Body of pancreas (tissue), 4 donors: ENCODE measurements around the gene FXYD2.

Experiments used
- POLR2A ChIP-seq, 3 donors: fragments of 450-650 bp; IDR thresholded peaks; one replicate each; pipeline ENCODE4 v1.6.1; 2016; ENCODE audit warnings: antibody characterized with exemption in 3 of 3, mild to moderate bottlenecking in 2 of 3
- TF ChIP-seq, protein P1 (sequence below), 7 experiments: fragments of 450-650 bp in 4 of 7; fragments of 200-600 bp in 3 of 7; sonication (generic) in 3 of 7; IDR thresholded peaks; one replicate each; pipeline ENCODE4 v1.5.1; 2016 to 2019; ENCODE audit warnings: antibody characterized with exemption in 7 of 7

DNA sequence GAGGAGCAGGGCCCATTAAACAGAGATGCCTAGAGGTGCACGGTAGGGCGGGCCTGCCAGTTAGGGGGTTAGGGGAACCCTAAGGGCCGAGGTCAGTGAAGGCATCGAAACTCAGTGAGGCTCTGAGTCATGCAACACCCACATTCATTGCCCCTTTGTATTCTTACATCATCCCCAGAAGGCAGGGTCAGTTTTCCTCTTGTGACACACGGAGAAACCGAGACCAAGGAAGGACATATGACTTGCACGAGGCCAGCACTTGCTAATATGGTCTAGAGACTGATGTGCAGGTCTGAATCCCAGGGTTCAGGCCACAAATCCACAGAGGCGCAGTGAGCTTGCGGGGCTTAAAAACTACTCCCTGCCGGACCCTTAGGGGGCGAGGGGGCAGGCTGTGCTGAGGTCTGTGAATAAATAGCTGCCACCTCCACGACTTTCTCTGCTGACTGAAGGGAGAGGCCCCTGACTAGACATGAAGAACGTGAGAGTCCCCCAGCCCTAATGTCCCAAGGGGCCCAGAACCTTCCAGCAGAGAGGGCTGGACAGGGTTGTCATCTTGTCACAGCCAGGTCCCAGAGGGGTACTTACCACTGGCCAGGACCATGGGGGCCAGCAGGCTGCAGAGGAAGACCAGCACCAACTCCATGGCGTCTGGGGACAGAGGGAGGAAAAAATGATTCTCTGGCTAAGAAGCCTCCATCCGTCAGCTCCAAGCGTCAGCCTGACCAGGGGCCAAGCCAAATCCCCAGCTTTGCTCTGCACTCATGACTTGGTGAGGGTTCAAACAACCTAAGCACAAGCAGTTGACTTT, 17.8 kb upstream of the FXYD2 start:
- TF ChIP-seq, protein P1, sequence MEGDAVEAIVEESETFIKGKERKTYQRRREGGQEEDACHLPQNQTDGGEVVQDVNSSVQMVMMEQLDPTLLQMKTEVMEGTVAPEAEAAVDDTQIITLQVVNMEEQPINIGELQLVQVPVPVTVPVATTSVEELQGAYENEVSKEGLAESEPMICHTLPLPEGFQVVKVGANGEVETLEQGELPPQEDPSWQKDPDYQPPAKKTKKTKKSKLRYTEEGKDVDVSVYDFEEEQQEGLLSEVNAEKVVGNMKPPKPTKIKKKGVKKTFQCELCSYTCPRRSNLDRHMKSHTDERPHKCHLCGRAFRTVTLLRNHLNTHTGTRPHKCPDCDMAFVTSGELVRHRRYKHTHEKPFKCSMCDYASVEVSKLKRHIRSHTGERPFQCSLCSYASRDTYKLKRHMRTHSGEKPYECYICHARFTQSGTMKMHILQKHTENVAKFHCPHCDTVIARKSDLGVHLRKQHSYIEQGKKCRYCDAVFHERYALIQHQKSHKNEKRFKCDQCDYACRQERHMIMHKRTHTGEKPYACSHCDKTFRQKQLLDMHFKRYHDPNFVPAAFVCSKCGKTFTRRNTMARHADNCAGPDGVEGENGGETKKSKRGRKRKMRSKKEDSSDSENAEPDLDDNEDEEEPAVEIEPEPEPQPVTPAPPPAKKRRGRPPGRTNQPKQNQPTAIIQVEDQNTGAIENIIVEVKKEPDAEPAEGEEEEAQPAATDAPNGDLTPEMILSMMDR (IDR thresholded peaks at IDR 0.05), result no peak
- no peak for TF ChIP-seq POLR2A (IDR thresholded peaks at IDR 0.05)
